ENCODE data around the gene SEMA6A.

GRCh38 chr5:116583085-116583861, 8.7 kb upstream of the SEMA6A start:
- TF ChIP-seq CTCF (IDR thresholded peaks at IDR 0.05 in 4 of 5, conservative IDR thresholded peaks at IDR 0.05 in 1 of 5) (no peak), POLR2A (IDR thresholded peaks at IDR 0.05) (no peak)

All from gastrocnemius medialis (tissue), 4 donors.